ENCODE measurements around the gene CELSR1.

CELSR1 gene

DNA sequence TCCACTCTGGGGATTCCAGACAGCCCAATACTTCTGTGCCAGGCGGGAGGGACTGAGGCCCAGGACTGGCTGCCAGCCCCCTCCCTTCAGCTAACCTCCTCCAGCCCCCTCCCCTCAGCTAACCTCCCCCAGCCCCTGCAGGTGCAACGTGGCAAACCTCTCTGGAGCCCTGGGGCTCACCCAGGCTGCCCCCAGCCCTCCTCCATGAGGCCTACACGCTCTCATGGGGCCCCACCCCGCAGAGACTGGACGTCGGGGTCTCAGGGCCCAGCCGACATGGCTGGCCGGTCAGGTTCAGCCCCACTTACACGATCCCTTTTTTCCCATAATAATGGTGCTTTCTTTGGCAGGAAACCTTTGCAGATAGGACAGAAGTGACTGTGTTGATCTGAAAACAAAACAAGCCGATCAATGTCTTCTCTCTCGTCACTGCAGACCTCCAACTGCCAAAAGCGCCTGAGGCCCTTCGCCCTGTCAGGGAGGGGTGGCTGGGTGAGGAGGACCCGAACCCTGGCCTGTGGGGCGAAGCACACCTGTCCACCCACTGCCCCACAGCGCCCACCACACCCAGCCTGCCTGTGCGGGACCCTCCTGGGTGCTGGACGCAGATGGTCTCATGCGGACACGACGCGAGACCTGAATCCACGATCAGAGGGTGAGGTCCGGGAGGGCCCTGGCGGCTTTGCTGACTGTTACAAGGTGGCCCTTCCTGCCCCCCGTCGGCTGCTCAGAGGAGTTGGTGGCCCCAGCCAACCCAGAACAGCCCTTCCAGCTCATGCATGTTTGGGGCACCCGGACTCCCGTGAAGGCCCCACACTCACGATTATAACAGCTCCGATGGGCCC is 168.3 kb downstream of the CELSR1 start:
- H3K9me3 Mint-ChIP-seq: no peaks in the 10 kb centered on the region

DNA sequence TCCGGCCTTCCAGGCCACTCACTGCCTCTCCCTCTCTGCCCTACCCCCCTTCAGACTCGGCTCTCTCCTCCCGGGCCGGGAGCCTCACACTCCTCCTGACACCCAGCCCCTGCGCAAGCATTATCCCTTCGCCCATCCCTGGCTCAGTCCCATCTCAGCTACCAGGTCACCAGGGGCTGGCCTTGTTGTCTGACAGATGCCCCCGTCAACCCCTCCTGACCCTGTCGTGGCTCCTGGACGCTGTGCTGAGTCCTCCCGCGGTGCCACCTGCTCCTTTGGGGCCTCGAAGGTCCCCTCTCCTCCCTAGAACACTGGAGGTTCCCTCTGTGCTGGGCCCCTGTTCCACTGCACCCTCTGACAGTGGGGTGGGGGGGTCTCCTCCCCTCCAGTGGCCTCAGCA is 169.0 kb downstream of the CELSR1 start:
- H3K27me3 Mint-ChIP-seq (ENCODE audit: low read depth): peaks cover 13% of the 10 kb centered on the region
- no peak overlapping the region for H3K4me3 Mint-ChIP-seq
- H3K27ac Mint-ChIP-seq: no peak overlapping the region
- H3K9me3 Mint-ChIP-seq: no peaks in the 10 kb centered on the region
- no peaks in the 10 kb centered on the region for H3K4me1 Mint-ChIP-seq (ENCODE audit: low read depth)
- no peaks in the 10 kb centered on the region for H3K36me3 Mint-ChIP-seq (ENCODE audit: low read depth)

More for the DNA sequence above, 168.3 kb downstream of the CELSR1 start:
- Mint-ChIP-seq H3K4me3 (no peak overlapping the region), H3K4me1 (ENCODE audit: low read depth) (no peaks in the 10 kb centered on the region), H3K27ac (no peak overlapping the region), H3K27me3 (ENCODE audit: low read depth) (peaks cover 14% of the 10 kb centered on the region), H3K36me3 (ENCODE audit: low read depth) (no peaks in the 10 kb centered on the region)

DNA sequence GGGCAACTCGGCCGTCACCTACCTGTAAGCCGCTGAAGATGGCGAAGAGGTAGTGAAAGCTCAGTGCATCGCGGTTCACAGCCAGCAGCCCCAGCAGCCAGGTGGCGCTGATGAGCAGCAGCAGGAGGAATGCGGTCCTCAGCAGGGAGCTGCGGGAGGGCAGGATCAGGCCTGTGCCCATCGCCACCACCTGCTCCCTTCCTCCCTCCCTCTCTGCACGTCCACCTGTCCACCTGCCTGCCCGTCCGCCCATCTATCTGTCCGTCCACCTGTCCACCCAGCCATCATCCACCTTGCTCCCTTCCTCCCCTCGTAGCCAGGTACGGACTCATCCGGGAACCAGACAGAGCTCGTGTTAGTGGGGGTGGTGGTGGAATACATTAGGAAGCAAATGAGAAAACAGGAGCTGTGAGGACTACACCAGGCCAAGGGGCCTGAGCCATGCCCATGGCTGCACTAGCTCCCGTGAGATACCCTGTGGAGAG is 169.7 kb downstream of the CELSR1 start:
- H3K27me3 Mint-ChIP-seq (ENCODE audit: low read depth): peaks cover 8% of the 10 kb centered on the region
- no peaks in the 10 kb centered on the region for H3K36me3 Mint-ChIP-seq (ENCODE audit: low read depth)
- H3K9me3 Mint-ChIP-seq: no peaks in the 10 kb centered on the region
- H3K4me1 Mint-ChIP-seq (ENCODE audit: low read depth): no peaks in the 10 kb centered on the region
- no peak overlapping the region for H3K27ac Mint-ChIP-seq
- H3K4me3 Mint-ChIP-seq: no peak overlapping the region

DNA sequence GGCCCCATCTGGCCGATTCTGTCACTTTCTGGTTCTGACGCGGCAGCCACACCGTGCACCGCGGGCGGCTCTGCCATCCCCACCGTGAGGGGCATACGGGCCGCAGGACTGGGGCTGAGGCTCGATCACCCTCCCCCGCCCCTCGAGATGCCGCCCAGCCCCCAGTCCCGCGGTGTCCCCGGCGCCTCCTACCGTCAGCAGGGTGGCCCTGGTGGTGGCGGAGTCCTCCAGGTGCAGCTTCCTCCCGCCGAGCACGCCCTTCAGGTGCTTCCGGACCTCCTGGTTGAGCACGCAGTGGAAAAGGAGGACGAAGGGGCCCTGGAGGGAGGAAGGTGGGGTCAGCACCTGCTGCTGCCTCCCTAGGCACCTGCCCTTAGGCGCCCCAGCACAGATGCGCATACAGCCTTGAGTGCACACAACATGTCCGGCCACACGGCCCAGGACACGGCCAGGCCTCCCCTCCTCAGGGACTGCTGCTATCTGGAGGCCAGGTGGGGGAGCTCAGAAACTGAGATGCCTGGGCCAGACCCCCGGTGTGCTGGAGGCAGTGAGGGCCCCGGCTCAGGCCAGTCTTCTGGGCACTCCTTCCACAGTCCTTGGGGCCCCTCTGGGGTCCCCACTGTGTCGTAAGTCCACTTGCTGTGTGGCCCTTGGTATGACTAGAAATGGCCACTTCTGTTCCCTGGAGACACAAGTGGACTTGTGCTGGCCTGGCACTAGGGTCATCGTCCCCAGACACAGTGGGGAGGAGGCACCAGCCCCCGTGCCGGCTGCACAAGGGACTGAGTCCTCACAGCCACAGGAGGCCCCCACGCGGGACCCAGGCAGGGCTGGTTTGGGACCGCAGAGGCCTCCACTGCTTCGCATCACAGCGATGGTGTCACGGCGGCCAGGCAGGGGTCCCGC is 170.4 kb downstream of the CELSR1 start:
- H3K4me1 Mint-ChIP-seq (ENCODE audit: low read depth): no peaks in the 10 kb centered on the region
- H3K27me3 Mint-ChIP-seq (ENCODE audit: low read depth): peaks cover 5% of the 10 kb centered on the region
- no peaks in the 10 kb centered on the region for H3K36me3 Mint-ChIP-seq (ENCODE audit: low read depth)
- no peak overlapping the region for H3K27ac Mint-ChIP-seq
- no peak overlapping the region for H3K4me3 Mint-ChIP-seq
- H3K9me3 Mint-ChIP-seq: no peaks in the 10 kb centered on the region

DNA sequence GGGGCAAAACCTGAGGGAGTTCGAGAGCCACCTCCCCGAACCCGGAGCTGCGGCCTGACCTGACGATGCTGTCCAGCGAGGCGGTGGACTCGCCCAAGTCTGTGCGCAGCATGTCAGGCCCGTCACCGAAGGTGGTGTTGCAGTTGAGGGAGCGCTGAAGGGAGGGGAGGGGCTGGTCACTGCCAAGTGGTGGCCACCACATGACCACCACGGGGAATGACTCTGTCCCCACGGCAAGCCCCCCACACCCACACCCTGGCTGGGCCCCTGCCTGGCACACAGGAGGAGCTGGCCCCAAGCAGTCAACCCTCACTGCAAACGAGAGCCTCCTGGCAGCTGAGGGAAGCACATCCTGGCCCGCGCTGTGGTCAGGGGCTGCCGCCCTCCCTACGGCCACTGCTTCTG is 171.1 kb downstream of the CELSR1 start:
- Mint-ChIP-seq H3K27me3 (ENCODE audit: low read depth) (peaks cover under 1% of the 10 kb centered on the region), H3K27ac (no peak overlapping the region)

DNA sequence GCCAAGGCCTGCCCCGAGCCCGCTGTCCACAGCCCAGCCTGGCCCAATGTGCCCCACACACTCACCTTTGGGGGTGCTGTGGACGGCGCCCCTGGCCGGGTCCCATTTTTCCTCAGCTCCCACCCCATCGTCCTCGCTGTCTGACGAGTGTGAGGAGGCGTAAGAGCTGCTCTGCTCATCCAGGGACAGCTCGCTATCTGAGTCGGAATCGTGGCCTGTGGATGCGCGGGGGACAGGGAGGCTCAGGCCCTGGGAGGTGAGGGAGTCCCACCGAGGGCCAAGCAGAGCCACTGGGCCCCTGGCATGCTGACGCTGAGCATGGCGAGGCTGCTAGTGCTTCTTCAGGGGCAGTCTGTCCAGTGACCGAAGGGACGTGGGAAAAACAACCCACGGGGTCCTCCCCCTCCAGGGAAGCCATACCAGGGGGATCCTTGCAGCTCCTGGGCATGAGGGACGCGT is 172.2 kb downstream of the CELSR1 start:
- Mint-ChIP-seq H3K4me3 (no peak overlapping the region), H3K36me3 (ENCODE audit: low read depth) (no peaks in the 10 kb centered on the region), H3K4me1 (ENCODE audit: low read depth) (no peaks in the 10 kb centered on the region), H3K9me3 (no peaks in the 10 kb centered on the region), H3K27ac (no peak overlapping the region), H3K27me3 (ENCODE audit: low read depth) (no peaks in the 10 kb centered on the region)

More for the DNA sequence above, 171.1 kb downstream of the CELSR1 start:
- Mint-ChIP-seq H3K9me3 (no peaks in the 10 kb centered on the region), H3K4me1 (ENCODE audit: low read depth) (no peaks in the 10 kb centered on the region), H3K36me3 (ENCODE audit: low read depth) (no peaks in the 10 kb centered on the region), H3K4me3 (no peak overlapping the region)

DNA sequence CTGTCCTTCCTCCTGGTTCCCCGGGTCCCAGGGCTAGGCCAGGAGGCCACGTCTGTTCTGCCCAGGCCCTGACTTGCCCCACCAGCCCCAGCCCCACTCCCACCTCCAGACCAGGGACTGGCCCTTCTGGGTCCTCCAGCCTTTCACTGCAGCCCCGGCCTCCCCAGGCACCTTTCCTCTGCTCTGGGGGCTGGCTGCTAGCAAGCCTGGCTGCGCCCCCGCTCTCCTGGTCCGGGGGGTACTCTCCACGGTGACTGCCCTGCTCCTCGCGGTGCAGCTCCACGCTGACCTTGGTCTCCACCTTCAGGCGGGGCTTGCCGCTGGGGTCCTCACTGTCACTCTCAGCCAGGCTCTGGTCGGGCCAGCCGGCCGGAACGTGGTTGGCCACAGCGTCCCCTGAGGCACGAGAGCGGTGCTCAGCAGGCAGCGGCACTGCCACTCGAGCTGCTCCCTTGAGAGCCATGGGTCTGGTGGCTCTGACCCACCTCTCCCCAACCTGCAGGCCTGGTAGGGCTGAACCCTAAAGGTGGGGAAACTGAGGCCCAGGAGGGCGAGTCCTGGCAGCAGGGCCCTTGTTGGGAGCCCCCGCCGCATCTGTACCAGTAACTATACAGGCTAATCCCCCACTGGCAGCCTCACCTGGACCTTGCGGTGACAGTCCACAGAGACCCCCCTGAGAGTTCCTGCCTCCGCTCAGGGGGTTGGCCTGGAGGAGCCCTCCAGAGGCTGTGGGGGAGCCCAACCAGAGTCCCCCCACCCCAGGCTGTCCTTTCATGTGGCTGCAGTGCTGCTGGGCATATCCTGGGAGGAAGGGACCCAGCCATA is 172.9 kb downstream of the CELSR1 start:
- H3K36me3 Mint-ChIP-seq (ENCODE audit: low read depth): no peaks in the 10 kb centered on the region
- no peak overlapping the region for H3K27ac Mint-ChIP-seq
- H3K4me3 Mint-ChIP-seq: no peak overlapping the region
- no peaks in the 10 kb centered on the region for H3K27me3 Mint-ChIP-seq (ENCODE audit: low read depth)
- no peaks in the 10 kb centered on the region for H3K9me3 Mint-ChIP-seq
- H3K4me1 Mint-ChIP-seq (ENCODE audit: low read depth): no peaks in the 10 kb centered on the region

DNA sequence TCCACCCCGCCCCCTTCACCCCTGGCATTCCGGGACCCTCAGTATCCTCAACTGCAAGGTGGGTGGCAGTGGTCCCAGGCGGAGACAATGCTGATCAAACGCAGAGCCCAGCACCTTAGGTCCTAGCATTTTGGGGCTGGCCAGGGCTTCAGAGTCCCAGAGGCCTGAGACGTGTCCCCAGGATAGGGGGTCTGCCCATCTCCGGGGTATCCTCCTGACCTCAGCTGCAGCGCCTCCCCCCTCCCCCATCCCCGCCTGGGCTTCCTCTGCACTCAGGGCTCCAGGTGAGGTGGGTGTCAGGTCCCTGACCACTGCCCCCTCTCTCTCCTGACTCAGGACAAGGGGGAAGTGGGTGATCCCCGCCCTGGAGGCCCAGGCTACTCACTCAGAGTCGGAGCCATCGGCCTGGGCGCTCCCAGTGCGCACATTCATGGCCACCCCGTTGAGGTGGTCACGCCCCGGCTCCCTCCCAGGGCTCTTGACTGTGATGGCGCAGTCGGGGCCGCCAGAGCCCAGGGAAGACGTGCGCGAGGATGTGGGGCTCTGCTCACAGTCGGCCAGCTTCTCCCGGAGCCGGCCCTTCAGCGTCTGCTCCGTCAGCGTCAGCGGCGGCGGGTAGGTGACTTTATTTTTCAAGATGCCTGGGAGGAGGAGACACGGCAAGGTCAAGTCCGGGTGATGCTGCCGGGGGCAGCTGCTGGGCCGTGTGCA is 173.7 kb downstream of the CELSR1 start:
- no peaks in the 10 kb centered on the region for H3K9me3 Mint-ChIP-seq
- H3K36me3 Mint-ChIP-seq (ENCODE audit: low read depth): no peaks in the 10 kb centered on the region
- no peaks in the 10 kb centered on the region for H3K4me1 Mint-ChIP-seq (ENCODE audit: low read depth)
- no peak overlapping the region for H3K4me3 Mint-ChIP-seq
- no peaks in the 10 kb centered on the region for H3K27me3 Mint-ChIP-seq (ENCODE audit: low read depth)
- H3K27ac Mint-ChIP-seq: no peak overlapping the region

DNA sequence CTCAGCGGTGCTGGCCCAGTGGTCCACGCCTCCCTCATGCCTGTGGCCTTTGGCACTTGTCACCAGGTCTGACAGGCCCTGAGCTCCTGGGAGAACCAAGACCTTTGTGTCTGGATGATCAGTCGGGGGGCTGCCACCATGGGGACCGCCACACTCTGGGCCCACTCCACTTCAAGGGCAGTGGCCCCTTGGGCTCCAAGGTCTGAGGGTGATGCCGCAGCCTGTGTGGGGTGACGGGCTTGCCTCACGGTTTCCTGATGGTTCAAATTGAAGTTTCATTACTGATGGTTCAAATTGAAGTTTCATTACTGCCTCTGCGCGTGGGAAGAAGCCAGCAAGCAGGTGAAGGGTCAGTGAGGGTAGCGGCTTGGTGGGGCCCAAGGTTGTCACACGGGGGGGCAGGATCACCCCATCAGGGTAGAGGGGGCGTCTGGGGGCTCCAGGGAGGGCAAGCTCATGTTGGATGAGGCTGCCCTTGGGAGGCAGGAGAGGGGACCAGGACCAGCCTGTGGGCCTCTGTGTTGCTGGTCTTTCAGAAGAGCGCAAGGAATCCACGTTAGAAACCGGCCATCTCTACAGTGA is 174.4 kb downstream of the CELSR1 start:
- Mint-ChIP-seq H3K36me3 (ENCODE audit: low read depth) (no peaks in the 10 kb centered on the region), H3K4me1 (ENCODE audit: low read depth) (no peaks in the 10 kb centered on the region), H3K4me3 (no peak overlapping the region), H3K9me3 (no peaks in the 10 kb centered on the region), H3K27ac (no peak overlapping the region), H3K27me3 (ENCODE audit: low read depth) (no peaks in the 10 kb centered on the region)

DNA sequence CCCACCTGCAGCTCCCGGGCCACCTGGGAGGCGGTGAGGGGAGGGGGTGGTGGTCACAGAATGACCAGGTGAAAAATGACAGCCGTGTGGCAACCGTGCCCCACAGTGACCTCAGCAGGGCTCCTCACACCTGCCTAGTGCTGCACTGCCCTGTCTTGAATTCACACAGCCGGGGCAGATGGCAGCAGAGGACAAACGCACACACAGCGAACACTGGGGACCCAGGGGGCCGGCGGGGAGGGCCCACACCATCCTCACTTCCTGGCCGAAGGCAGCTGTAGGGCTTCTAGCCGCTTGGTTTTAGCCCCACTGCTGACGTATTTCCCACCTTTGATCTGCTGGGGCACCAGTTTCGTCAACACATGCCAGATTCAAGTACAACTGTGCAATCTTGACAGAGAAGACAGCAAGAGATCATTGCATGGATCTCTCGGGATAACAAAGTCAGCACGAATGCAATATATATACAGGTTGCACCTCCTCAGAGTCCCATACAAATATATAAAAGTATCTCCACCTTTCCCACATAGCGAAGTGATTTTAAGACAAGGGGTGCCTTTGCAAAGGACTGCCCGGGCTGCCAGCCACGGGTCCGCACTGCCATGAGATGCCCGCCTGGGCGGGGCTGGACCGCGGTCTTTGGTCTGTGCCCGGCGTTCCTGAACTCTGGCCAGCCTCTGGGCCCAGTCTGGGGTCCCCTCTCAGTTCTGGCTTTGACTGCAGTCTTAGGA is 175.1 kb downstream of the CELSR1 start:
- Mint-ChIP-seq H3K4me3 (no peak overlapping the region), H3K27ac (no peak overlapping the region), H3K27me3 (ENCODE audit: low read depth) (no peaks in the 10 kb centered on the region), H3K36me3 (ENCODE audit: low read depth) (peaks cover 2% of the 10 kb centered on the region), H3K9me3 (no peaks in the 10 kb centered on the region), H3K4me1 (ENCODE audit: low read depth) (no peaks in the 10 kb centered on the region)

DNA sequence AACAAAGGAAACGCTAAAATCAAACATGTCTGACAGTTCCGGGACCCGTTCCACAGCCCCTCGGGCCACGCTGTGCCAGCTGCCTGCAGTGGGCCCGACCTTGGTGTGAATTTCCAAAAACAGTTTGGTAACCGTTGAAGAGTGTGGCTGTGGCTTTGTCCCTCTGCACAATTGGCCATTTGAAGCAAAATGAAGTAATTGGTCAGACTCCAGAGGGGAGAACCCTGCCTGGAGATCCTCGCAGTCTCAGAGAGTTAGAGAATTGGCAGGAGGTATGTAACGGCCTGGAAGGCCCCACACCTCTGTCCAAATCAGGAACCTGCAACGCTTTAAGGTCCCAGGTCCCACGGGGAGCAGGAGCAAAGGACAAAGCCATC is 175.6 kb downstream of the CELSR1 start:
- H3K27me3 Mint-ChIP-seq (ENCODE audit: low read depth): no peaks in the 10 kb centered on the region
- H3K4me3 Mint-ChIP-seq: no peak overlapping the region
- H3K36me3 Mint-ChIP-seq (ENCODE audit: low read depth): peaks cover 3% of the 10 kb centered on the region
- H3K9me3 Mint-ChIP-seq: no peaks in the 10 kb centered on the region
- H3K4me1 Mint-ChIP-seq (ENCODE audit: low read depth): no peaks in the 10 kb centered on the region
- H3K27ac Mint-ChIP-seq: no peak overlapping the region

DNA sequence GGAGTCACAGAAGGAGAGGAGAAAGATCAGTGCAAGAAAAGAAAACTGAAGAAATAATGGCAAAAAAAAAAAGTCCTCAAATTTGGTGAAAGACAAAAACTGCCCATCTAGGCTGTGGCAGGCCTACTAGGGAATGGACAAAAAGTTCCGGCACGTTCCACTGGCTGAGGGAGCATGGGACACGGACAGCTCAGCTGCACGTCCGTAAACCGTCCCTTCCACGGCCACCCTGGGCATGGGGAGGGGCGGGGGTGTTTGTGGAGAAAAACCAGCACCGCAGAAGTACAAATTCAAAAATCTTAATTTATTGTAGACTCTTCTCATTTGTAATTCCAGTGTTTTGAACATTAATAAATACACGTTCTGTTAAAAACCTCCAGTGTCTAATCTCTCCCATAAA is 176.5 kb downstream of the CELSR1 start:
- H3K4me1 Mint-ChIP-seq (ENCODE audit: low read depth): no peaks in the 10 kb centered on the region
- H3K9me3 Mint-ChIP-seq: no peaks in the 10 kb centered on the region
- peaks cover 3% of the 10 kb centered on the region for H3K36me3 Mint-ChIP-seq (ENCODE audit: low read depth)
- H3K27ac Mint-ChIP-seq: no peak overlapping the region
- no peak overlapping the region for H3K4me3 Mint-ChIP-seq
- H3K27me3 Mint-ChIP-seq (ENCODE audit: low read depth): no peaks in the 10 kb centered on the region

DNA sequence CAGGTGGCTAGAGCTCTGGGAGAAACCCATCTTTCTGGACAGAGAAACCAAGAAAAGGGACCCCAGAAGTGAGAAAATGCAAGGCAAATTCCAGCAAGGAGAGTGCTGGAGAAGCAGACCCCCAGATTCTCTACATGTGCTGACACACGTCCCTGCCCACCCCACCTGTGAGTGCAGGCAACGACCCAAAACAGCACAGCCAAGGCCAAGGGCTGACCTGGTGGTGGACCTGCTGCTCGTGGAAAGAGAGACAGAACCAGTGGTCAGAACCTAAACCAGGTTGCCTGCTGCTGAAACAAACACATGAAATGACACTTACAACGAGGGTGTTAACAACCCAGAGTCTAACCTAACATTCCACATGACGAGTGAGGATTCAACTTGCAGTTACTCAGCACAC is 177.3 kb downstream of the CELSR1 start:
- H3K4me1 Mint-ChIP-seq (ENCODE audit: low read depth): no peaks in the 10 kb centered on the region
- H3K27me3 Mint-ChIP-seq (ENCODE audit: low read depth): no peaks in the 10 kb centered on the region
- H3K36me3 Mint-ChIP-seq (ENCODE audit: low read depth): peaks cover 5% of the 10 kb centered on the region
- no peak overlapping the region for H3K4me3 Mint-ChIP-seq
- H3K27ac Mint-ChIP-seq: no peak overlapping the region
- no peaks in the 10 kb centered on the region for H3K9me3 Mint-ChIP-seq

Data from T-helper 1 cell treated with Interleukin-12 subunit alpha and Interleukin-12 subunit beta and Interleukin-4 antibody, amounts not matched to agents 30 μg/mL and 1 μg/mL, for 36 hours (primary cell).